ENCODE measurements around the gene LYPD1.

GRCh38 chr2:132606649-132607048 lies 63.4 kb downstream of the LYPD1 start:
- TF ChIP-seq POLR2AphosphoS5 (IDR thresholded peaks at IDR 0.05) (no peak), POLR2A (IDR thresholded peaks at IDR 0.05) (no peak), CTCF (IDR thresholded peaks at IDR 0.05) (no peak)
